Measurements from ENCODE around the gene SORCS2.

- TF ChIP-seq CTCF (IDR thresholded peaks at IDR 0.05): no peak
- TF ChIP-seq POLR2AphosphoS5 (IDR thresholded peaks at IDR 0.05; ENCODE audit: low read depth, low read length): no peak
- TF ChIP-seq REST (IDR thresholded peaks at IDR 0.05; ENCODE audit: insufficient read depth in 1 of 2, low read depth in 2 of 2, low read length in 1 of 2): no peak
- no peak for TF ChIP-seq SIN3A (IDR thresholded peaks at IDR 0.05; ENCODE audit: borderline replicate concordance, insufficient read depth, low read depth, low read length)
Observed at GRCh38 chr4:7366954-7367353, 174.6 kb downstream of the SORCS2 start.

Data from Panc1 (cell line).